ENCODE data around the gene CAB39. TPM values are rescaled to one million over a fixed set of nuclear protein-coding genes. Genes with fewer than 3 reads are reported as not detected.

CAB39 gene
- total RNA-seq, 1 donor from 2014 or later, result 62.9 TPM

DNA sequence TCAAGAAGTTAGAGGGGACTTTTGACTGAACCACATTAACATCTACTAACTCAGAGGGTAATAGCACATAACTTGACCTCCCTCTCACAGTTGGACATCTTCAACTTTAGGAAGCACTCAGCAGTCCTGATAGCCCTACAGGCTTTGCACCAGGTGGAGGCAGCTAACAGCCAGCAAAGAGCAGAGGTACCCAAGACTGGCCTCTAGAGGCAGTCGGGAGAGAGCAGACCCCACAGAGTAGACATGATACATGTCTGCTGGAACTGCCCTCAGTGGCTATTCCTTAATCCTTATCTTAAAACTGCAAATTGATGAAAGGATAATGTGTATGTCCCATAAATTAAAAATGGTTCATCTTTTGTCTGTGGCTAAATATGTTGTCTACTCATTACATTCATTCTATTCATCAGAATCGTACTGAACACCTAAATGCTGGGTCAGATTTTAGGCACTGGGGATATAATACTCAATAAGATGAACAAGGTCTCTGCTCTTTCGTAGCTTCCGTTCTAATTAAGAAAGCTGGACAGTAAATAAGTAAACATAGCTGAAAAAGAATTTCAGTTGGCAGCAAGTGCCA, 49.8 kb downstream of the CAB39 start:
- DNase-seq (ENCODE audit: low spot score in 2 of 2), result no peak
- Histone ChIP-seq H3K27me3 (no peaks in the 10 kb centered on the region), H3K4me1 (peaks cover 10 to 26% of the 10 kb centered on the region in 2 donors), H3K27ac (no peak overlapping the region), H3K9me3 (no peaks in the 10 kb centered on the region), H3K4me3 (no peak overlapping the region), H3K36me3 (peaks cover 21 to 43% of the 10 kb centered on the region in 2 donors)
- intact Hi-C loops (cut with DNase I), result no loop called here
- TF ChIP-seq, protein P1, sequence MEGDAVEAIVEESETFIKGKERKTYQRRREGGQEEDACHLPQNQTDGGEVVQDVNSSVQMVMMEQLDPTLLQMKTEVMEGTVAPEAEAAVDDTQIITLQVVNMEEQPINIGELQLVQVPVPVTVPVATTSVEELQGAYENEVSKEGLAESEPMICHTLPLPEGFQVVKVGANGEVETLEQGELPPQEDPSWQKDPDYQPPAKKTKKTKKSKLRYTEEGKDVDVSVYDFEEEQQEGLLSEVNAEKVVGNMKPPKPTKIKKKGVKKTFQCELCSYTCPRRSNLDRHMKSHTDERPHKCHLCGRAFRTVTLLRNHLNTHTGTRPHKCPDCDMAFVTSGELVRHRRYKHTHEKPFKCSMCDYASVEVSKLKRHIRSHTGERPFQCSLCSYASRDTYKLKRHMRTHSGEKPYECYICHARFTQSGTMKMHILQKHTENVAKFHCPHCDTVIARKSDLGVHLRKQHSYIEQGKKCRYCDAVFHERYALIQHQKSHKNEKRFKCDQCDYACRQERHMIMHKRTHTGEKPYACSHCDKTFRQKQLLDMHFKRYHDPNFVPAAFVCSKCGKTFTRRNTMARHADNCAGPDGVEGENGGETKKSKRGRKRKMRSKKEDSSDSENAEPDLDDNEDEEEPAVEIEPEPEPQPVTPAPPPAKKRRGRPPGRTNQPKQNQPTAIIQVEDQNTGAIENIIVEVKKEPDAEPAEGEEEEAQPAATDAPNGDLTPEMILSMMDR (IDR thresholded peaks at IDR 0.05), result peak in 1 of 3 experiments; percentile 22

DNA sequence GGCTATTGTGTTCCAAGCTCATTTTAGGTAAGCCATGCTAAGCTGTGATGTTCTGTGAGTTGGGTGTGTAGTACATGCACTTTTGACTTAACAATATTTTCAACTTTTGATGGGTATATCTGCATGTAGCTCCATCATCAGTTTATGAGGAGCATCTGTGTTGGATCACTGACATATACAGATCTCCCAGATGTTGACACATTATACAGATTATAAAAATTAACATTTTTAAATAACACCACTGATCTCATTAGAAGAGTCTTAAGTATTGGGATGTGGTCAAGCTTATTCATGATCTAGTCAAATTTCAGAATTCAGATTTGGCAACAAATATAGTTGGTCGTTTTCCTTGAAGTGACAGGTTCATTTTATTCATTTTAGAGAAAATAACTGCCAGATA, 51.7 kb downstream of the CAB39 start:
- Histone ChIP-seq H3K27me3 (no peaks in the 10 kb centered on the region), H3K36me3 (peaks cover 21 to 46% of the 10 kb centered on the region in 2 donors), H3K27ac (no peak overlapping the region), H3K4me1 (peaks cover under 1 to 8% of the 10 kb centered on the region in 2 donors), H3K4me3 (no peak overlapping the region), H3K9me3 (no peaks in the 10 kb centered on the region)
- TF ChIP-seq, protein P1 (IDR thresholded peaks at IDR 0.05), result no peak
- DNase-seq (ENCODE audit: low spot score in 2 of 2), result no peak
- intact Hi-C loops (cut with DNase I), result no loop called here

DNA sequence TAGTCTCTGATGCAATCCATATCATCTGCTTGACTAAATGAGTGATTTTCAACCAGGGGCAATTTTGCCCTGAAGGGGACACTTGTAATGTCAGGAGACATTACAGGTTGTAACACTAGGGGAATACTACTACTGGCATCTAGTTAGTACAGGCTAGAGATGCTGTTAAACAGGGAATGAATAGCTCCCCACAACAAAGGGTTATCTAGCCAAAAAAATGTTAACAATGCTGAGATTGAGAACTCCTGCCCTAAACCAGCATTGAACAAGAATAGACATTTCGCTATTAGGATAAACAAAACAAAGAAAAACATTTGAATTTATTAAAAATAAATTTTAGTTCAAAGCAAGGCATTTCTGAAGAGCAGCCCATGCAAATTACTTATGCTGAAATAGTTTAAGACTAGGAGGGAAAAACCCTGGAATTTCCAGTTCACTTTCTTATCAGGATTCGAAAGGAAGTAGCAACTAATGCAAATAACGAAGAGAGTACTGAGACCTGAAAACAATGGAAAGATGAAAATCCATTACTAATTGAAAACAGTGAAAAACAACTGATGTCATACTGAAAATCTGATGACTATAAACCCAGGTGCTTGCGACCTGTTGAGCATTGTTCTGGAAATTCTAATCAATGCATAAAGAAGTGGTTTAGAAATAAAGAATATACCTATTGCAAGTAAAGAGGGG, 53.1 kb downstream of the CAB39 start:
- Histone ChIP-seq H3K36me3 (peaks cover 21 to 46% of the 10 kb centered on the region in 2 donors), H3K4me1 (peaks cover 0 to 6% of the 10 kb centered on the region in 2 donors), H3K27me3 (no peaks in the 10 kb centered on the region), H3K9me3 (no peaks in the 10 kb centered on the region), H3K27ac (no peak overlapping the region), H3K4me3 (no peak overlapping the region)
- DNase-seq (ENCODE audit: low spot score in 2 of 2), result no peak
- intact Hi-C loops (cut with DNase I), result no loop called here
- TF ChIP-seq, protein P1 (IDR thresholded peaks at IDR 0.05), result no peak

DNA sequence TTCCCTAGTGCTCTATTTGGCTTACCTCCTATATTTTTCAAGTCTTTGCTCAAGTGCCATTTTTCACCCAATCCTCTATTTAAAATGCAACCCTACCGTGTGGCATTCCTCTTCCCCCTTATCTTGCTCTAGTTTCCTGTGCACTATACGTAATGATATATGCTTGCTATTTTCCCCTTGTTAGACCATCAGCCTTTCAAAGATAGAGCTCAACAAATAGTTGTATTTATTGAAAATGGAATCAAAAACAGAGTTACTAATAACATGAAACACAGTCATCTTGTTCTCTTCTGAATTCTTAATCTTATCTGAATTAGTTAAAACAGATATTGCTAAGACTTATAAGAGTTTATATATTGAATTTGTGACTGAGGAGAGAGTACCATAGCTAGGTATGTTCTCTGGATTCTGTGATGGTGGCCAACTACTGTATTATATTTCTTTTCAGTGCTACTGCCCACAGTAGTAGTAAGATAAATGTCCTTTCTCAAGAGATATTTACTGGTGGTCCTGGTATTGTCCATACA, 55.3 kb downstream of the CAB39 start:
- DNase-seq (ENCODE audit: low spot score in 2 of 2), result no peak
- Histone ChIP-seq H3K36me3 (peaks cover 6 to 27% of the 10 kb centered on the region in 2 donors), H3K27ac (no peak overlapping the region), H3K9me3 (no peaks in the 10 kb centered on the region), H3K27me3 (no peaks in the 10 kb centered on the region), H3K4me1 (peaks cover 0 to 6% of the 10 kb centered on the region in 2 donors), H3K4me3 (no peak overlapping the region)
- intact Hi-C loops (cut with DNase I), result no loop called here
- TF ChIP-seq, protein P1 (IDR thresholded peaks at IDR 0.05), result no peak

DNA sequence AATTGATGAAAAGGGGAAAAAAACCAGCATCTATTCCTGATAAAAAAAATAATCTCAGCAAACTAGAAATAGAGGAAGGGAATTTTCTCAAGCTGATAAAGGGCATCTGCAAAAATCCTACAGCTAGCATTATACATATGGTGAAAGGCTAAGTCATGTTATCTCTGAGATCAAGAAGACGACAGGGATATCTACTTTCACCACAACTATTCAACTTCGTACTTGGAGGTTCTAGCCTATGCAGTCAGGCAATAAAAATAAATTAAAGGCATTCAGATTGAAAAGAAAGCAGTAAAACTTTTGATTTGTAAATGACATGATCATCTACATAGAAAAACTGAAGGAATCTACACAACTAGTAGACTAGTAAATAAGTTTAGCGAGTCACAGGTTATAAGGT, 58.2 kb downstream of the CAB39 start:
- no peak overlapping the region for H3K4me3 ChIP-seq
- peaks cover 0 to 7% of the 10 kb centered on the region in 2 donors for H3K36me3 ChIP-seq
- peaks cover 0 to 4% of the 10 kb centered on the region in 2 donors for H3K4me1 ChIP-seq
- H3K27ac ChIP-seq, result no peak overlapping the region
- no peak for DNase-seq (ENCODE audit: low spot score in 2 of 2)
- no peaks in the 10 kb centered on the region for H3K27me3 ChIP-seq
- TF ChIP-seq, protein P1 (IDR thresholded peaks at IDR 0.05), result no peak
- intact Hi-C loops (cut with DNase I), result no loop called here
- no peaks in the 10 kb centered on the region for H3K9me3 ChIP-seq

Measured in ascending aorta (tissue), 2 donors.